Measurements from ENCODE around the gene OR2T3. TPM values are rescaled to one million over a fixed set of nuclear protein-coding genes. Genes with fewer than 3 reads are reported as not detected.
"Not testable (repeated sequence)": the region's sequence is repeated elsewhere in the genome, so short reads cannot be mapped to it uniquely, and the experiment has no call there.

The OR2T3 gene
- total RNA-seq, 1 donor from 2014 or later: not detected

GRCh38 chr1:248459117-248459516, 14.0 kb upstream of the OR2T3 start:
- not testable (repeated sequence) for DNase-seq (ENCODE audit: low spot score)

GRCh38 chr1:248471154-248471553, 2.0 kb upstream of the OR2T3 start:
- ATAC-seq (no peak), DNase-seq (ENCODE audit: low spot score) (no peak)

More at GRCh38 chr1:248459117-248459516, 14.0 kb upstream of the OR2T3 start:
- not testable (repeated sequence) for ATAC-seq

GRCh38 chr1:248472111-248472510, 1.0 kb upstream of the OR2T3 start:
- DNase-seq (ENCODE audit: low spot score); ATAC-seq: not testable (repeated sequence)

- not testable (repeated sequence) for ATAC-seq; DNase-seq (ENCODE audit: low spot score)
These were observed 2.5 kb downstream of the OR2T3 start for GRCh38 chr1:248475660-248476059.

GRCh38 chr1:248481686-248482579, 8.8 kb downstream of the OR2T3 start:
- not testable (repeated sequence) for DNase-seq (ENCODE audit: low spot score); ATAC-seq

- DNase-seq (ENCODE audit: low spot score); ATAC-seq: not testable (repeated sequence)
These were observed 15.1 kb downstream of the OR2T3 start, which contains the start of gene OR2T5 for GRCh38 chr1:248488289-248488688. TSS of gene OR2T5 (plus strand) at chr1:248488589. CDS start at chr1:248488589, 0 bp downstream.

GRCh38 chr1:248496661-248497060, 23.5 kb downstream of the OR2T3 start:
- ATAC-seq; DNase-seq (ENCODE audit: low spot score): not testable (repeated sequence)

GRCh38 chr1:248500305-248501035, 27.3 kb downstream of the OR2T3 start:
- not testable (repeated sequence) for DNase-seq (ENCODE audit: low spot score); ATAC-seq

- ATAC-seq; DNase-seq (ENCODE audit: low spot score): not testable (repeated sequence)
These were observed 34.6 kb downstream of the OR2T3 start, which contains the start of gene OR2G6 for GRCh38 chr1:248507773-248508172. TSS of gene OR2G6 (plus strand) at chr1:248508073. CDS start at chr1:248521647, 13,574 bp downstream.

- not testable (repeated sequence) for ATAC-seq; DNase-seq (ENCODE audit: low spot score)
These were observed 37.1 kb downstream of the OR2T3 start for GRCh38 chr1:248510217-248510616.

GRCh38 chr1:248521856-248522255, 48.7 kb downstream of the OR2T3 start:
- ATAC-seq (no peak), DNase-seq (ENCODE audit: low spot score) (no peak)

Other genes starting within 250 kb of the OR2T3 start
- gene OR2M4, start 241.9 kb upstream of the OR2T3 start, total RNA-seq: not detected
- gene OR2T33, start 195.4 kb upstream of the OR2T3 start, total RNA-seq: not detected
- gene OR2T12, start 169.9 kb upstream of the OR2T3 start, total RNA-seq: not detected
- not detected for gene OR2M7, start 148.8 kb upstream of the OR2T3 start, total RNA-seq
- not detected for gene OR14C36, start 124.6 kb upstream of the OR2T3 start, total RNA-seq
- not detected for gene OR2T4, start 111.7 kb upstream of the OR2T3 start, total RNA-seq
- not detected for gene OR2T6, start 97.6 kb upstream of the OR2T3 start, total RNA-seq
- gene OR2T1, start 70.3 kb upstream of the OR2T3 start, total RNA-seq: not detected
- gene OR2T2, start 27.7 kb upstream of the OR2T3 start, total RNA-seq: not detected
- not detected for gene OR2T5, start 15.2 kb downstream of the OR2T3 start, total RNA-seq
- gene OR2G6, start 34.7 kb downstream of the OR2T3 start, total RNA-seq: not detected
- gene OR2T29, start 89.4 kb downstream of the OR2T3 start, total RNA-seq: not detected
- gene OR2T34, start 101.4 kb downstream of the OR2T3 start, total RNA-seq: not detected
- not detected for gene OR2T10, start 124.3 kb downstream of the OR2T3 start, total RNA-seq
- gene OR2T11, start 161.7 kb downstream of the OR2T3 start, total RNA-seq: not detected
- not detected for gene OR2T35, start 171.9 kb downstream of the OR2T3 start, total RNA-seq
- gene OR2T27, start 182.2 kb downstream of the OR2T3 start, total RNA-seq: not detected
- gene OR14I1, start 229.4 kb downstream of the OR2T3 start, total RNA-seq: not detected